GM12878 (cell line): ENCODE results near the gene IL3RA. TPM values are rescaled to one million over a fixed set of nuclear protein-coding genes. Genes with fewer than 3 reads are reported as not detected.

ENCODE experiments used
- ATAC-seq: fragments of 200-7000 bp; cut with Tn5 transposase; 3 replicates; pipeline ENCODE4 v1.9.1; 2020; ENCODE audit warnings: mild to moderate bottlenecking, moderate library complexity
- BruUV-seq: library from RNA; stranded (reverse); fragments of 400-500 nt; replicated peaks from 2 replicates; lab custom pipeline; 2021; lab: Mats Ljungman, UMichigan
- CTCF ChIA-PET: fragments of 300-600 bp; sonication (Branson Sonifier 250); formaldehyde crosslinking; extraction: SDS; loops from one replicate; lab custom pipeline; 2021; ENCODE audit warnings: inconsistent platforms; lab: Yijun Ruan, JAX
- POLR2A ChIA-PET: fragments of 350-600 bp; formaldehyde crosslinking; extraction: SDS; loops from one replicate; lab custom pipeline; 2021; ENCODE audit warnings: inconsistent platforms; lab: Charles Lee
- RAD21 ChIA-PET: fragments of 300-600 bp; sonication (Branson Sonifier 250); formaldehyde crosslinking; loops from one replicate; lab custom pipeline; 2023; ENCODE audit warnings: antibody characterized with exemption; ENCODE audit not compliant: unreplicated experiment; lab: Charles Lee
- SMC1A ChIA-PET: fragments of 300-600 bp; sonication (Branson Sonifier 250); formaldehyde crosslinking; loops from one replicate; lab custom pipeline; 2023; ENCODE audit not compliant: unreplicated experiment, uncharacterized antibody; lab: Charles Lee
- DNase-seq: peaks from one replicate; pipeline ENCODE4 v3.0.0-alpha.2; 2011; ENCODE audit warnings: low read depth, low spot score
- FAIRE-seq: peaks from 3 replicates; lab custom pipeline; 2011; peaks lifted over from hg19 to GRCh38; lab: Jason Lieb, UNC
- H2AFZ ChIP-seq: 2 replicates; pipeline ENCODE4 v1.6.0; 2011; ENCODE audit warnings: low read depth, low read length, control low read depth; ENCODE audit not compliant: control insufficient read depth
- H3K27ac ChIP-seq: 2 replicates; pipeline ENCODE4 v1.5.1; 2011; ENCODE audit warnings: control low read depth; ENCODE audit not compliant: control insufficient read depth, insufficient read depth
- H3K27me3 ChIP-seq, 2 experiments: replicated peaks in 1 of 2; 2 replicates each; pipeline versions ENCODE4 v1.6.0 to v1.6.1; 2011; ENCODE audit warnings: low read length in 1 of 2; ENCODE audit not compliant: control insufficient read depth in 2 of 2, insufficient read depth in 2 of 2
- H3K36me3 ChIP-seq, 2 experiments: 2 replicates each; pipeline ENCODE4 v1.5.1; 2011; ENCODE audit warnings: low read length in 1 of 2; ENCODE audit not compliant: control insufficient read depth in 2 of 2, insufficient read depth in 2 of 2
- H3K4me1 ChIP-seq: 2 replicates; pipeline ENCODE4 v1.6.1; 2011; ENCODE audit warnings: mild to moderate bottlenecking, low read length, moderate library complexity, mixed read lengths; ENCODE audit not compliant: control insufficient read depth, insufficient read depth
- H3K4me2 ChIP-seq: 2 replicates; pipeline ENCODE4 v1.6.0; 2011; ENCODE audit warnings: control low read depth; ENCODE audit not compliant: control insufficient read depth, insufficient read depth
- H3K4me3 ChIP-seq: fragments of 200-600 bp; sonication (generic); 2 replicates; pipeline ENCODE4 v1.5.1; 2016
- H3K79me2 ChIP-seq: 2 replicates; pipeline ENCODE4 v1.6.0; 2011; ENCODE audit warnings: low read length; ENCODE audit not compliant: control insufficient read depth, insufficient read depth
- H3K9ac ChIP-seq: 2 replicates; pipeline ENCODE4 v1.8.0; 2011; ENCODE audit warnings: low read length, control low read depth, mixed read lengths; ENCODE audit not compliant: control insufficient read depth, insufficient read depth
- H3K9me3 ChIP-seq: replicated peaks from 3 replicates; pipeline ENCODE4 v1.5.1; 2011; ENCODE audit warnings: mild to moderate bottlenecking, low read length; ENCODE audit not compliant: control insufficient read depth, insufficient read depth
- H4K20me1 ChIP-seq: 2 replicates; pipeline ENCODE4 v1.6.0; 2011; ENCODE audit not compliant: control insufficient read depth, insufficient read depth
- IKZF1 ChIP-seq: fragments of 450-650 bp; conservative IDR thresholded peaks from 2 replicates; pipeline ENCODE4 v1.6.1; 2017; ENCODE audit warnings: antibody characterized with exemption, mild to moderate bottlenecking
- JUNB ChIP-seq: IDR thresholded peaks from 2 replicates; pipeline ENCODE4 v1.6.1; 2016; ENCODE audit warnings: antibody characterized with exemption, mild to moderate bottlenecking
- NFXL1 ChIP-seq: fragments of 450-650 bp; IDR thresholded peaks from 2 replicates; pipeline ENCODE4 v1.6.1; 2017; ENCODE audit warnings: antibody characterized with exemption, mild to moderate bottlenecking, borderline replicate concordance
- PAX5 ChIP-seq: IDR thresholded peaks from 2 replicates; pipeline ENCODE4 v1.6.1; 2011; ENCODE audit warnings: low read depth, low read length, borderline replicate concordance
- POLR2A ChIP-seq: IDR thresholded peaks from 2 replicates; pipeline ENCODE4 v1.6.1; 2011; ENCODE audit warnings: low read depth, mild to moderate bottlenecking, low read length
- RBBP5 ChIP-seq: fragments of 200-600 bp; sonication (generic); conservative IDR thresholded peaks from 2 replicates; pipeline ENCODE4 v1.6.1; 2016
- RCOR1 ChIP-seq: conservative IDR thresholded peaks from 2 replicates; pipeline ENCODE4 v1.6.1; 2012; ENCODE audit warnings: low read depth, low read length, improper control_type of control experiment
- SMAD1 ChIP-seq: fragments of 450-650 bp; IDR thresholded peaks from 2 replicates; pipeline ENCODE4 v1.6.1; 2018; ENCODE audit warnings: mild to moderate bottlenecking, low read depth; ENCODE audit not compliant: partially characterized antibody
- SP1 ChIP-seq: IDR thresholded peaks from one replicate; pipeline ENCODE4 v1.6.1; 2011; ENCODE audit warnings: low read depth, low read length
- WGBS: methylation state at CpG from one replicate; pipeline ENCODE4 v1.1.6; 2016; ENCODE audit warnings: low lambda C conversion rate; ENCODE audit not compliant: insufficient replicate concordance, insufficient coverage; ENCODE audit errors: missing lambda C conversion rate; 5-methylcytosine and 5-hydroxymethylcytosine counted together
- in situ Hi-C: fragments of 300-500 bp; cut with MboI; formaldehyde crosslinking; loops from 9 replicates; pipeline ENCODE4 v1.14.3; 2018; ENCODE audit warnings: mixed read lengths
- intact Hi-C: fragments of 100-400 bp; cut with micrococcal nuclease; formaldehyde crosslinking; loops from one replicate; pipeline ENCODE4 v1.14.2; 2022; ENCODE audit not compliant: unreplicated experiment
- polyA plus RNA-seq, 11 experiments: library from polyadenylated mRNA; depleted of rRNA in 4 of 11; unstranded in 6 of 11; stranded (reverse) in 5 of 11; fragments of >200 nt; fragmentation: Nextera tagmentation in 4 of 11; fragmentation: Illumina TruSeq in 1 of 11; extraction: Ambion mirVana in 4 of 11; extraction: Trizol in 1 of 11; gene quantifications; 1 replicate in 1 of 11; 2 replicates in 10 of 11; pipeline versions ENCODE4 v1.2.1 to v1.2.3, GENCODE V29; 2011 to 2016; ENCODE audit warnings: inconsistent platforms in 2 of 11, missing spikeins in 2 of 11, low read depth in 1 of 11
- total RNA-seq, 4 experiments: library from RNA; depleted of rRNA in 3 of 4; stranded (reverse); fragments of >200 nt in 3 of 4; fragmentation: Illumina TruSeq in 1 of 4; extraction: Trizol in 1 of 4; gene quantifications; 2 replicates each; pipeline versions ENCODE4 v1.2.1 to v1.2.3, GENCODE V29; 2013 to 2021
- TF ChIP-seq, protein P1 (sequence below): fragments of 150-350 bp; IDR thresholded peaks from 2 replicates; pipeline ENCODE4 v1.6.1; 2016; ENCODE audit warnings: low read depth, low read length
- TF ChIP-seq, protein P2 (sequence below): fragments of 450-650 bp; conservative IDR thresholded peaks from 2 replicates; pipeline ENCODE4 v1.6.1; 2017; ENCODE audit warnings: mild to moderate bottlenecking, moderate library complexity

Gene IL3RA
- total and polyA plus RNA-seq, 10 of the 15 experiments (the other 5 are each of a cell fraction or from before 2014, with no cell fraction given): 2.1 to 31.1 (median 17.9) TPM

DNA sequence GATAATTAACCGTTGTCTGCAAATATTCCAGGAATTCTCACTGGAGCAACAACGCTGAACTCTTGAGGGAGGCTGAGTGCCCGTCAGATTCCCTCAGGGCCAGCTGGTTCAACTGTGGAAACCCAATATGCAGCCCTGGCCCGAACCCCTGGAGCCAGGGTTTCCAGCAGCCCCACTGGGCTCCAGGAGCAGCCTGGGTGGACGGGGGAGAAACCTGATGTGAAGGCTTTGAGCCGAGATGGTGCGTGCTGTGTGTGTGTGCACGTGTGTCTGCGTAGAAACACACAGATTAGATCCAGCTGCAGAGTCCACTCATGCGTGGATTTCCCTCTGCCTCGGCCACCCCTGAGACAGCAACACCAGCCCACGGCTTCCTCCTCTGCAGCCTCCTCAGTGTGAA is 74.7 kb downstream of the IL3RA start:
- BruUV-seq: no TSS peak
- ATAC-seq: no peak

DNA sequence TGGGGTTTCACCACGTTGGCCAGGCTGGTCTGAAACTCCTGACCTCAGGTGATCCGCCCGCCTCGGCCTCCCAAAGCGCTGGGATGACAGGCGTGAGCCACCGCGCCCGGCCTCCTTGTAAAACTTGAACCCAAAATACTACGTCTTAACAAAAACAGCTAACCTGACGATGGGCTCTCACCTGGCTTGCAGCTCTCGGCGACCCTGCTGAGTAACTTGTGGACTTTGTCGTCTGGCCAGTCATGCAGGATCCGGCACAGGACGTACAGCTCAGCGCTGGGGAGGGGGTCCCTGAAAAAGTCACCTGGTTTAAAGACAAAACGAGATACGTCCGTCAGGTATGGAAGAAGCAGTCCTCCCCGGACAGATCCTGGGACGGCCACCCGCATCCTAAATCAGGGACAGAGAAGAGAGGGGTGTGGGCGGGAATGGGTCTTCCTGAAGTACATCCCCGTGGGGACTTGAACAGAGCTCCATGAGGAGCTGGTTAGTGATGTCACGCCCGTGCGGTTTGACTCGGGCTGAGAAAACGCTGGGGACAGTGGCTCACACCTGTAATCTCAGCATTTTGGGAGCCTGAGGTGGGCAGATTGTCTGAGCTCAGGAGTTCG is 76.1 kb downstream of the IL3RA start:
- FAIRE-seq (no peak), ATAC-seq (no peak), DNase-seq (no peak)
- H3K4me2 ChIP-seq: no peak overlapping the region
- ChIA-PET CTCF (no interaction called here), SMC1A (no interaction called here), POLR2A (no interaction called here), RAD21 (no interaction called here)
- BruUV-seq: no TSS peak
- no peak overlapping the region for H3K9ac ChIP-seq
- H3K79me2 ChIP-seq: no peaks in the 10 kb centered on the region
- no peaks in the 10 kb centered on the region for H3K27me3 ChIP-seq
- no peaks in the 10 kb centered on the region for H3K4me1 ChIP-seq
- in situ Hi-C loops (no loop called here), intact Hi-C loops (no loop called here)
- WGBS: 95% methylated on average over 31 of the region's 31 CpGs
- H3K36me3 ChIP-seq: peaks cover 9 to 14% of the 10 kb centered on the region in 2 experiments; a peak in 3 of 4 replicates
- no peak overlapping the region for H3K27ac ChIP-seq
- no peaks in the 10 kb centered on the region for H3K9me3 ChIP-seq
- no peak for TF ChIP-seq SP1
- TF ChIP-seq JUNB: no peak
- TF ChIP-seq PAX5: no peak
- no peak for TF ChIP-seq RCOR1
- TF ChIP-seq, protein P1, sequence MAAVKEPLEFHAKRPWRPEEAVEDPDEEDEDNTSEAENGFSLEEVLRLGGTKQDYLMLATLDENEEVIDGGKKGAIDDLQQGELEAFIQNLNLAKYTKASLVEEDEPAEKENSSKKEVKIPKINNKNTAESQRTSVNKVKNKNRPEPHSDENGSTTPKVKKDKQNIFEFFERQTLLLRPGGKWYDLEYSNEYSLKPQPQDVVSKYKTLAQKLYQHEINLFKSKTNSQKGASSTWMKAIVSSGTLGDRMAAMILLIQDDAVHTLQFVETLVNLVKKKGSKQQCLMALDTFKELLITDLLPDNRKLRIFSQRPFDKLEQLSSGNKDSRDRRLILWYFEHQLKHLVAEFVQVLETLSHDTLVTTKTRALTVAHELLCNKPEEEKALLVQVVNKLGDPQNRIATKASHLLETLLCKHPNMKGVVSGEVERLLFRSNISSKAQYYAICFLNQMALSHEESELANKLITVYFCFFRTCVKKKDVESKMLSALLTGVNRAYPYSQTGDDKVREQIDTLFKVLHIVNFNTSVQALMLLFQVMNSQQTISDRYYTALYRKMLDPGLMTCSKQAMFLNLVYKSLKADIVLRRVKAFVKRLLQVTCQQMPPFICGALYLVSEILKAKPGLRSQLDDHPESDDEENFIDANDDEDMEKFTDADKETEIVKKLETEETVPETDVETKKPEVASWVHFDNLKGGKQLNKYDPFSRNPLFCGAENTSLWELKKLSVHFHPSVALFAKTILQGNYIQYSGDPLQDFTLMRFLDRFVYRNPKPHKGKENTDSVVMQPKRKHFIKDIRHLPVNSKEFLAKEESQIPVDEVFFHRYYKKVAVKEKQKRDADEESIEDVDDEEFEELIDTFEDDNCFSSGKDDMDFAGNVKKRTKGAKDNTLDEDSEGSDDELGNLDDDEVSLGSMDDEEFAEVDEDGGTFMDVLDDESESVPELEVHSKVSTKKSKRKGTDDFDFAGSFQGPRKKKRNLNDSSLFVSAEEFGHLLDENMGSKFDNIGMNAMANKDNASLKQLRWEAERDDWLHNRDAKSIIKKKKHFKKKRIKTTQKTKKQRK: no peak
- TF ChIP-seq, protein P2, sequence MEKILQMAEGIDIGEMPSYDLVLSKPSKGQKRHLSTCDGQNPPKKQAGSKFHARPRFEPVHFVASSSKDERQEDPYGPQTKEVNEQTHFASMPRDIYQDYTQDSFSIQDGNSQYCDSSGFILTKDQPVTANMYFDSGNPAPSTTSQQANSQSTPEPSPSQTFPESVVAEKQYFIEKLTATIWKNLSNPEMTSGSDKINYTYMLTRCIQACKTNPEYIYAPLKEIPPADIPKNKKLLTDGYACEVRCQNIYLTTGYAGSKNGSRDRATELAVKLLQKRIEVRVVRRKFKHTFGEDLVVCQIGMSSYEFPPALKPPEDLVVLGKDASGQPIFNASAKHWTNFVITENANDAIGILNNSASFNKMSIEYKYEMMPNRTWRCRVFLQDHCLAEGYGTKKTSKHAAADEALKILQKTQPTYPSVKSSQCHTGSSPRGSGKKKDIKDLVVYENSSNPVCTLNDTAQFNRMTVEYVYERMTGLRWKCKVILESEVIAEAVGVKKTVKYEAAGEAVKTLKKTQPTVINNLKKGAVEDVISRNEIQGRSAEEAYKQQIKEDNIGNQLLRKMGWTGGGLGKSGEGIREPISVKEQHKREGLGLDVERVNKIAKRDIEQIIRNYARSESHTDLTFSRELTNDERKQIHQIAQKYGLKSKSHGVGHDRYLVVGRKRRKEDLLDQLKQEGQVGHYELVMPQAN: no peak
- TF ChIP-seq NFXL1: no peak
- TF ChIP-seq SMAD1: no peak
- TF ChIP-seq IKZF1: no peak
- H3K4me3 ChIP-seq: no peak overlapping the region
- H4K20me1 ChIP-seq: no peaks in the 10 kb centered on the region
- H2AFZ ChIP-seq: no peak overlapping the region

More for the DNA sequence above, 74.7 kb downstream of the IL3RA start:
- intact Hi-C loops (no loop called here), in situ Hi-C loops (no loop called here)
- Histone ChIP-seq H3K27me3 (no peaks in the 10 kb centered on the region), H2AFZ (no peak overlapping the region), H3K36me3 (peaks cover 8 to 10% of the 10 kb centered on the region in 2 experiments; a peak in 3 of 4 replicates), H4K20me1 (no peaks in the 10 kb centered on the region), H3K27ac (no peak overlapping the region), H3K4me1 (no peaks in the 10 kb centered on the region), H3K9ac (no peak overlapping the region), H3K4me2 (no peak overlapping the region), H3K4me3 (no peak overlapping the region), H3K9me3 (no peaks in the 10 kb centered on the region), H3K79me2 (no peaks in the 10 kb centered on the region)
- no peak for FAIRE-seq
- TF ChIP-seq POLR2A (0 out of 2 replicates have a peak, but pooled peaks have one; percentile 19), RBBP5 (no peak)
- ChIA-PET RAD21 (no interaction called here), POLR2A (no interaction called here), CTCF (no interaction called here), SMC1A (no interaction called here)
- no peak for DNase-seq
- 73% methylated on average over 12 of the region's 12 CpGs for WGBS
